DND-41 (cell line): ENCODE measurements around the gene PITPNC1.
"Not testable (repeated sequence)": the region's sequence is repeated elsewhere in the genome, so short reads cannot be mapped to it uniquely, and the experiment has no call there.

Experiments used
- EZH2 ChIP-seq: IDR thresholded peaks from 3 replicates; pipeline ENCODE4 v1.6.1; 2012; ENCODE audit warnings: borderline replicate concordance, low read depth, mild to moderate bottlenecking, moderate library complexity, low read length, inconsistent platforms; ENCODE audit not compliant: severe bottlenecking
- TF ChIP-seq, protein P1 (sequence below): IDR thresholded peaks from 2 replicates; pipeline ENCODE4 v1.5.1; 2012; ENCODE audit warnings: borderline replicate concordance, low read length, moderate library complexity, mild to moderate bottlenecking; ENCODE audit not compliant: poor library complexity, severe bottlenecking; ENCODE audit errors: extremely low read depth

DNA sequence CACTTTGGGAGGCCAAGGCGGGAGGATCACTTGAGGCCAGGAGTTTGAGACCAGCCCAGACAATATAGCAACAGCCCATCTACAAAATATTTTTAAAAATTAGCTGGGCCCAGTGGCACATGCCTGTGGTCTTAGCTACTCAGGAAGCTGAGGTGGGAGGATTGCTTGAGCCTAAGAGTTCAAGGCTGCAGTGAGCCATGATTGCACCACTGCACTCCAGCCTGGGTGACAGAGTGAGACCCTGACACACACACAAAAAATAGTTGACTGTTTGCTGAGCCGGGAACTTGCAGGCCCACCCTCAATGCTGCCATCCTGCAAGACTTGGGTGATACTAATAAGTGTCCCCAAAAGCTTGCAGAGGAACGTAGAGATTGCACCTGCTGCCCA lies 271.8 kb downstream of the PITPNC1 start:
- TF ChIP-seq, protein P1, sequence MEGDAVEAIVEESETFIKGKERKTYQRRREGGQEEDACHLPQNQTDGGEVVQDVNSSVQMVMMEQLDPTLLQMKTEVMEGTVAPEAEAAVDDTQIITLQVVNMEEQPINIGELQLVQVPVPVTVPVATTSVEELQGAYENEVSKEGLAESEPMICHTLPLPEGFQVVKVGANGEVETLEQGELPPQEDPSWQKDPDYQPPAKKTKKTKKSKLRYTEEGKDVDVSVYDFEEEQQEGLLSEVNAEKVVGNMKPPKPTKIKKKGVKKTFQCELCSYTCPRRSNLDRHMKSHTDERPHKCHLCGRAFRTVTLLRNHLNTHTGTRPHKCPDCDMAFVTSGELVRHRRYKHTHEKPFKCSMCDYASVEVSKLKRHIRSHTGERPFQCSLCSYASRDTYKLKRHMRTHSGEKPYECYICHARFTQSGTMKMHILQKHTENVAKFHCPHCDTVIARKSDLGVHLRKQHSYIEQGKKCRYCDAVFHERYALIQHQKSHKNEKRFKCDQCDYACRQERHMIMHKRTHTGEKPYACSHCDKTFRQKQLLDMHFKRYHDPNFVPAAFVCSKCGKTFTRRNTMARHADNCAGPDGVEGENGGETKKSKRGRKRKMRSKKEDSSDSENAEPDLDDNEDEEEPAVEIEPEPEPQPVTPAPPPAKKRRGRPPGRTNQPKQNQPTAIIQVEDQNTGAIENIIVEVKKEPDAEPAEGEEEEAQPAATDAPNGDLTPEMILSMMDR, result not testable (repeated sequence)
- TF ChIP-seq EZH2, result not testable (repeated sequence)
